HG03565 (cell line): ENCODE results near the gene SVOP.

Source experiments
- ATAC-seq: cut with Tn5 transposase; IDR thresholded peaks from one replicate; pipeline ENCODE4 v1.9.1; 2021; ENCODE audit warnings: mild to moderate bottlenecking, moderate library complexity; ENCODE audit not compliant: unreplicated experiment

SVOP gene

GRCh38 chr12:108858311-108859074 is 162.4 kb downstream of the SVOP start:
- no peak for ATAC-seq
